ENCODE results near the gene CLSTN3.

GRCh38 chr12:7176595-7176994, 46.4 kb downstream of the CLSTN3 start:
- TF ChIP-seq, protein P1, sequence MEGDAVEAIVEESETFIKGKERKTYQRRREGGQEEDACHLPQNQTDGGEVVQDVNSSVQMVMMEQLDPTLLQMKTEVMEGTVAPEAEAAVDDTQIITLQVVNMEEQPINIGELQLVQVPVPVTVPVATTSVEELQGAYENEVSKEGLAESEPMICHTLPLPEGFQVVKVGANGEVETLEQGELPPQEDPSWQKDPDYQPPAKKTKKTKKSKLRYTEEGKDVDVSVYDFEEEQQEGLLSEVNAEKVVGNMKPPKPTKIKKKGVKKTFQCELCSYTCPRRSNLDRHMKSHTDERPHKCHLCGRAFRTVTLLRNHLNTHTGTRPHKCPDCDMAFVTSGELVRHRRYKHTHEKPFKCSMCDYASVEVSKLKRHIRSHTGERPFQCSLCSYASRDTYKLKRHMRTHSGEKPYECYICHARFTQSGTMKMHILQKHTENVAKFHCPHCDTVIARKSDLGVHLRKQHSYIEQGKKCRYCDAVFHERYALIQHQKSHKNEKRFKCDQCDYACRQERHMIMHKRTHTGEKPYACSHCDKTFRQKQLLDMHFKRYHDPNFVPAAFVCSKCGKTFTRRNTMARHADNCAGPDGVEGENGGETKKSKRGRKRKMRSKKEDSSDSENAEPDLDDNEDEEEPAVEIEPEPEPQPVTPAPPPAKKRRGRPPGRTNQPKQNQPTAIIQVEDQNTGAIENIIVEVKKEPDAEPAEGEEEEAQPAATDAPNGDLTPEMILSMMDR (IDR thresholded peaks at IDR 0.05): no peak
- TF ChIP-seq POLR2A (IDR thresholded peaks at IDR 0.05) (no peak), POLR2AphosphoS5 (IDR thresholded peaks at IDR 0.05; ENCODE audit: insufficient read depth in 1 of 2, low read depth in 1 of 2) (no peak)
